GM23338 (cell line): ENCODE results near the gene BMP10. TPM values are rescaled to one million over a fixed set of nuclear protein-coding genes. Genes with fewer than 3 reads are reported as not detected.

Source experiments
- ATAC-seq: fragments of 200-7000 bp; cut with Tn5 transposase; 3 replicates; pipeline ENCODE4 v1.9.1; 2020
- DNase-seq: peaks from one replicate; pipeline ENCODE4 v3.0.0-alpha.2; 2015; ENCODE audit warnings: low spot score
- H2AFZ ChIP-seq: fragments of 200-600 bp; sonication (generic); 2 replicates; pipeline ENCODE4 v1.8.0; 2016; ENCODE audit warnings: antibody characterized with exemption, mild to moderate bottlenecking, moderate library complexity
- H3F3A ChIP-seq: fragments of 200-600 bp; sonication (generic); replicated peaks from 2 replicates; pipeline ENCODE4 v1.8.0; 2017; ENCODE audit warnings: antibody characterized with exemption, mixed run types, low read depth
- H3K27ac ChIP-seq: fragments of 200-600 bp; sonication (generic); 2 replicates; pipeline ENCODE4 v1.6.1; 2016; ENCODE audit warnings: low read depth
- H3K27me3 ChIP-seq: fragments of 200-600 bp; sonication (generic); 2 replicates; pipeline ENCODE4 v1.8.0; 2016; ENCODE audit warnings: mild to moderate bottlenecking, mixed run types, moderate library complexity; ENCODE audit not compliant: insufficient read depth
- H3K36me3 ChIP-seq: fragments of 200-600 bp; sonication (generic); 2 replicates; pipeline ENCODE4 v1.8.0; 2016; ENCODE audit warnings: mild to moderate bottlenecking; ENCODE audit not compliant: insufficient read depth
- H3K4me1 ChIP-seq: fragments of 200-600 bp; sonication (generic); 2 replicates; pipeline ENCODE4 v1.8.0; 2016; ENCODE audit warnings: mild to moderate bottlenecking, moderate library complexity; ENCODE audit not compliant: insufficient read depth
- H3K4me2 ChIP-seq: fragments of 200-600 bp; sonication (generic); 2 replicates; pipeline ENCODE4 v1.7.1; 2017; ENCODE audit warnings: mixed run types
- H3K4me3 ChIP-seq: fragments of 200-600 bp; sonication (generic); 2 replicates; pipeline ENCODE4 v1.6.1; 2016; ENCODE audit warnings: mixed run types
- H3K79me2 ChIP-seq: fragments of 200-600 bp; sonication (generic); replicated peaks from 2 replicates; pipeline ENCODE4 v1.8.0; 2017; ENCODE audit warnings: mild to moderate bottlenecking; ENCODE audit not compliant: insufficient read depth
- H3K9me2 ChIP-seq: fragments of 200-600 bp; sonication (generic); 2 replicates; pipeline ENCODE4 v1.8.0; 2017; ENCODE audit not compliant: insufficient read depth
- H4K20me1 ChIP-seq: fragments of 200-600 bp; sonication (generic); replicated peaks from 2 replicates; pipeline ENCODE4 v1.8.0; 2017; ENCODE audit warnings: mild to moderate bottlenecking; ENCODE audit not compliant: insufficient read depth
- H3K27ac Mint-ChIP-seq: 2 replicates; pipeline ENCODE4 v1.8.0; 2020; ENCODE audit warnings: inconsistent platforms, mild to moderate bottlenecking, moderate library complexity, mixed read lengths
- H3K27me3 Mint-ChIP-seq: 3 replicates; pipeline ENCODE4 v1.8.0; 2022; ENCODE audit warnings: low read depth, mild to moderate bottlenecking, moderate library complexity, mixed read lengths, inconsistent platforms; ENCODE audit not compliant: insufficient read depth, poor library complexity
- H3K36me3 Mint-ChIP-seq: 3 replicates; pipeline ENCODE4 v1.8.0; 2021; ENCODE audit warnings: low read depth, mild to moderate bottlenecking, inconsistent platforms, moderate library complexity, mixed read lengths
- H3K4me1 Mint-ChIP-seq: 3 replicates; pipeline ENCODE4 v1.8.0; 2020; ENCODE audit warnings: mild to moderate bottlenecking, inconsistent platforms, mixed read lengths
- H3K4me3 Mint-ChIP-seq: 3 replicates; pipeline ENCODE4 v1.8.0; 2021; ENCODE audit warnings: moderate library complexity, mild to moderate bottlenecking, inconsistent platforms, mixed read lengths
- H3K9me3 Mint-ChIP-seq: 3 replicates; pipeline ENCODE4 v1.8.0; 2020; ENCODE audit warnings: moderate library complexity, mild to moderate bottlenecking, inconsistent platforms, mixed read lengths
- CREB1 ChIP-seq: fragments of 250-450 bp; sonication (Bioruptor Pico); IDR thresholded peaks from 2 replicates; pipeline ENCODE4 v1.5.0; 2020; ENCODE audit warnings: low read depth, mild to moderate bottlenecking, moderate library complexity
- CTCF ChIP-seq, 2 experiments: fragments of 200-600 bp in 1 of 2; sonication (generic) in 1 of 2; conservative IDR thresholded peaks; 2 replicates each; pipeline versions ENCODE4 v1.5.1 to v1.6.1; 2016 to 2017; ENCODE audit warnings: antibody characterized with exemption in 2 of 2, low read depth in 2 of 2, mild to moderate bottlenecking in 2 of 2, moderate library complexity in 1 of 2
- EZH2 ChIP-seq: fragments of 200-600 bp; sonication (generic); IDR thresholded peaks from one replicate; pipeline ENCODE4 v1.8.0; 2017; ENCODE audit warnings: antibody characterized with exemption, mild to moderate bottlenecking, low read depth; ENCODE audit not compliant: unreplicated experiment
- JUNB ChIP-seq: IDR thresholded peaks from one replicate; pipeline ENCODE4 v1.6.1; 2016; ENCODE audit warnings: antibody characterized with exemption; ENCODE audit not compliant: unreplicated experiment
- NANOG ChIP-seq: IDR thresholded peaks from 2 replicates; pipeline ENCODE4 v1.6.1; 2016; ENCODE audit warnings: antibody characterized with exemption, borderline replicate concordance
- POLR2AphosphoS5 ChIP-seq: IDR thresholded peaks from 2 replicates; pipeline ENCODE4 v1.6.1; 2016; ENCODE audit warnings: antibody characterized with exemption, low read depth
- STAT1 ChIP-seq: IDR thresholded peaks from one replicate; pipeline ENCODE4 v1.6.1; 2016; ENCODE audit warnings: antibody characterized with exemption; ENCODE audit not compliant: unreplicated experiment
- ZNF114 ChIP-seq: fragments of 250-450 bp; sonication (Bioruptor Pico); IDR thresholded peaks from 2 replicates; pipeline ENCODE4 v1.5.0; 2020; ENCODE audit warnings: mild to moderate bottlenecking, moderate library complexity
- polyA plus RNA-seq: library from polyadenylated mRNA; unstranded; fragments of >200 nt; fragmentation: Nextera tagmentation; extraction: Ambion mirVana; gene quantifications from 2 replicates; pipeline ENCODE4 v1.2.1, GENCODE V29; 2016
- total RNA-seq: library from RNA; depleted of rRNA; stranded (reverse); fragments of >200 nt; shearing (Covaris generic); gene quantifications from 2 replicates; pipeline ENCODE4 v1.2.3, GENCODE V29; 2014
- TF ChIP-seq, protein P1 (sequence below): IDR thresholded peaks from one replicate; pipeline ENCODE4 v1.6.1; 2018; ENCODE audit warnings: antibody characterized with exemption; ENCODE audit not compliant: unreplicated experiment

The BMP10 gene
- total and polyA plus RNA-seq, 2 experiments from 2014 or later = not detected

DNA sequence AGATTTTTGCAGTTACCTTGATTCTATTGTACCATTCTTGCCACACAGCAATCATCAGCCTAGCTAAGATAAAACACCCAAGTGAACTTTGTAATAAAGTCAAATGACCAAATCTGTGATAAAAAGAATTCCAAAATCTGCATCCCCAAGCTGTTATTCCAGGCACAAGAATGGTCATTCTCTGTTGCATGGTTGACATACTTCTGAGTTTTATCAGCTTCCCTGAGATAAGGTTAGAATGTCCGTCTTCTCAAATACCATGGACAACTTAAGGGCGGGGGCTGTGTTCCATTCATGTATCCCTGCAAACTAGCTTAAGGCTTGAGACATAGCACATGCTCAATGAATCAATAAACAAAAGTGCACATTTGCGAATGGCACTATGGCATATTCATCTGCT lies 8.1 kb upstream of the BMP10 start (continued):
- TF ChIP-seq, protein P1, sequence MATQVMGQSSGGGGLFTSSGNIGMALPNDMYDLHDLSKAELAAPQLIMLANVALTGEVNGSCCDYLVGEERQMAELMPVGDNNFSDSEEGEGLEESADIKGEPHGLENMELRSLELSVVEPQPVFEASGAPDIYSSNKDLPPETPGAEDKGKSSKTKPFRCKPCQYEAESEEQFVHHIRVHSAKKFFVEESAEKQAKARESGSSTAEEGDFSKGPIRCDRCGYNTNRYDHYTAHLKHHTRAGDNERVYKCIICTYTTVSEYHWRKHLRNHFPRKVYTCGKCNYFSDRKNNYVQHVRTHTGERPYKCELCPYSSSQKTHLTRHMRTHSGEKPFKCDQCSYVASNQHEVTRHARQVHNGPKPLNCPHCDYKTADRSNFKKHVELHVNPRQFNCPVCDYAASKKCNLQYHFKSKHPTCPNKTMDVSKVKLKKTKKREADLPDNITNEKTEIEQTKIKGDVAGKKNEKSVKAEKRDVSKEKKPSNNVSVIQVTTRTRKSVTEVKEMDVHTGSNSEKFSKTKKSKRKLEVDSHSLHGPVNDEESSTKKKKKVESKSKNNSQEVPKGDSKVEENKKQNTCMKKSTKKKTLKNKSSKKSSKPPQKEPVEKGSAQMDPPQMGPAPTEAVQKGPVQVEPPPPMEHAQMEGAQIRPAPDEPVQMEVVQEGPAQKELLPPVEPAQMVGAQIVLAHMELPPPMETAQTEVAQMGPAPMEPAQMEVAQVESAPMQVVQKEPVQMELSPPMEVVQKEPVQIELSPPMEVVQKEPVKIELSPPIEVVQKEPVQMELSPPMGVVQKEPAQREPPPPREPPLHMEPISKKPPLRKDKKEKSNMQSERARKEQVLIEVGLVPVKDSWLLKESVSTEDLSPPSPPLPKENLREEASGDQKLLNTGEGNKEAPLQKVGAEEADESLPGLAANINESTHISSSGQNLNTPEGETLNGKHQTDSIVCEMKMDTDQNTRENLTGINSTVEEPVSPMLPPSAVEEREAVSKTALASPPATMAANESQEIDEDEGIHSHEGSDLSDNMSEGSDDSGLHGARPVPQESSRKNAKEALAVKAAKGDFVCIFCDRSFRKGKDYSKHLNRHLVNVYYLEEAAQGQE = no peak
- TF ChIP-seq CREB1 (CRISPR knock-in tag) = no peak
- no peak for TF ChIP-seq POLR2AphosphoS5

DNA sequence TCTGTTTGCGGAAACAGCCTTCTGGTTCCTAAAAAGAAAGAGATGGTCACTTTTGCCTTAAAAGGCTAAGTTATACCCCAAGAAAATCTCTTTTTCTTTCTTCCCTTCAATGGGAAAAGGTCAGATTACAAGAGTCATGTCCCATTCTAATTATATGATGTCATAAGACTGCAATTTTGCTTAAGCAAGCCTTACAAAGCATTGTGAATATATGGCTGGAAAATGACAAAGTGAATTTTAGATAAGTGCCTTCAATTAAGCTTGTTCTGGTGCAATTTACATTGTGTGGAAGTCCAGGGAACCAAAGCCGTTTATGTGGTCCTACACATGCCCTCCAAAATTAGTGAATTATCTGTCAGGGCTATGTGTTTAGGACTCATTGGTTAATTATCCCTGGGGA lies 7.6 kb upstream of the BMP10 start:
- H4K20me1 ChIP-seq = no peaks in the 10 kb centered on the region
- H3K27me3 ChIP-seq = no peaks in the 10 kb centered on the region
- no peaks in the 10 kb centered on the region for H3K9me2 ChIP-seq
- Mint-ChIP-seq H3K27me3 (peaks cover 2% of the 10 kb centered on the region), H3K4me1 (peaks cover 2% of the 10 kb centered on the region; the same call in 1 of the 3 replicates), H3K27ac (no peak overlapping the region), H3K4me3 (no peak overlapping the region), H3K36me3 (no peaks in the 10 kb centered on the region), H3K9me3 (no peaks in the 10 kb centered on the region)
- H3K27ac ChIP-seq = no peak overlapping the region
- H3K4me3 ChIP-seq = no peak overlapping the region
- H3F3A ChIP-seq = no peaks in the 10 kb centered on the region
- H3K36me3 ChIP-seq = no peaks in the 10 kb centered on the region
- 0 out of 2 replicates have a peak overlapping the region, but pooled peaks have one; percentile 39 for H2AFZ ChIP-seq
- TF ChIP-seq STAT1 = no peak
- TF ChIP-seq EZH2 = no peak
- no peak for TF ChIP-seq ZNF114 (CRISPR knock-in tag)
- TF ChIP-seq CTCF (conservative IDR thresholded peaks at IDR 0.05; ENCODE audit: low read depth in 2 of 2) = no peak
- no peak for TF ChIP-seq POLR2AphosphoS5
- no peak for TF ChIP-seq NANOG
- no peak for TF ChIP-seq CREB1 (CRISPR knock-in tag)
- no peak for TF ChIP-seq JUNB
- no peak for DNase-seq
- no peaks in the 10 kb centered on the region for H3K79me2 ChIP-seq
- H3K4me1 ChIP-seq = no peaks in the 10 kb centered on the region
- ATAC-seq = no peak
- no peak overlapping the region for H3K4me2 ChIP-seq
